T1000 (cell line): ENCODE results near the gene SPACA7.

Source experiments
- DNase-seq: peaks from one replicate; lab custom pipeline; 2025; ENCODE audit warnings: mixed read lengths; lab: John Stamatoyannopoulos, UW

Gene SPACA7

DNA sequence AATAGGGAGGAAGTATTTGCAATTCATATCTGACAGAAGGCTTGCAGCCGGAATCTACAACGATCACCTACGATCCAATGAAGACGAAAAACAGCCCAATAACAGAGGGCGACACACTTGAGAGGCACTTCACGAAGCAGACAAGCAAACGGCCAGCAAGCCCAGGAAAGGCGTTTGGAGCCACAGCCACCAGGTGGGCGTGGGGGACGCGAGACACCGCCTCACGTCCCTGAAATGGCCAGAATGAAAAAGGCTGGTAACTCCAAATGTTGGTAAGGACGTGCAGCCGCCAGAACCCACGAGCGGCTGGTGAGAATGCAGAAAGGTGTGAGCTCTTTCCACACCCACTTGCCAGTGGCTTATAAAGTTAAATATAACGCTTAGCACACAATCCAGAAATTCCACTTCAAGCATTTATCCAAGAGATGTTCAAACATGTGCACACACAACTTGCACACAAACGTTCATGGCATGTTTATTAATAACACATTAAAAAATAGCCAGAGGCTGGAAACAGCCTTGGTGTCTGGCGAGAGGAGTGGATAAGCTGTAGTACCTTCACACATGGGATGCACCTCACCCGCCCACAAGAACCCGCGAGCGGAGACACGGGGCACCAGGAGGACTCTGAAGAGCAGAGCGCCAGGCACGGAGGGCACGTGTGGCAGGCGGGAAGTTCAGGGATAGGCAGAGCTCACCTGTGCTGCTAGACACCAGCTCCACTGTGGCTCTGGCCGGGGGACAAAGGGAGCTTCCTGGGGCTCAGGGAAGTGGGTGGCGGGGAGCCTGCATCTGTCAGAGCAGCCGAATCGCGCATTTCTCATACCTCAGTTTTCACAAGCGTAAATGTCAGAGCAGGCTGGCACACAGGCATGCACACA is 89.3 kb downstream of the SPACA7 start:
- no peak for DNase-seq

GRCh38 chr13:112466132-112467058 is 90.2 kb downstream of the SPACA7 start:
- no peak for DNase-seq

DNA sequence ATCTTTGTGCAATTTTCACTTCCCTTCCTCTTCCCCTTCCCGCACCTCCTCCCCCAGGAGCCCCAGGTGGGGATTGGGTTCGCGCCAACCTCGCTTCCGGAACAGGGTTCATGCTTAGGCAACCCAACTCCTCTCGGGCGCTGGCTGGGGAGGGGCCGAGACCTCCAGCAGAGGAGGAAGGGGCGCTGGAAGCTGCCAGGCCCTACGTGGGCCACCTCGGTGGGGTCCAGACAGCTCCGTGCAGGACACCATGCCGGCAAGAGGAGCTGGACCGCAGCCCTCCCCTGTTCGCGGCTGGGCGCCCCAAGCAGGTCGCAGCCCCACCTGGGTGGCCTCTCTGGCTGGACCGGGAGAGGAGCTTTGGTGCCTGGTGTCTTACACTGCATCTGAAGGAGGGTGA is 91.1 kb downstream of the SPACA7 start:
- DNase-seq = no peak

DNA sequence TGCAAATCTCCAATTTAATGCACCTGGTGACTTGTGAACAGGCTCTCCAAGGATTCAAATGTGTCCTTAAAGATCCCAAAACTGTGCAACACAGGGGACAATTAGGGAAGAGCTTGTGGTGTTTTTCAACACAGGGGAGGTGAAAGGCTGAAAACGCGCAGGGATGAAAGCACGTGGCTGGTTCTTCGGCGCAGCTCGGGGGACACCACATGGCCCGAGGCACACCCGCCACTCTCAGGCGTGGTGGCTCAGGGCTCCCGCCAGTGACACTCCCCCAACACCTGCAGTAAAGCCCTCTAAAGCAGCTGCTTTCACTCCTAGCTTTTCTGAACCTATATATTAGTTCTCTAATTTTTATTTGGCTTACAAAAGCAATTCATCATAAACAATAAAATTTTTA is 91.9 kb downstream of the SPACA7 start:
- no peak for DNase-seq

DNA sequence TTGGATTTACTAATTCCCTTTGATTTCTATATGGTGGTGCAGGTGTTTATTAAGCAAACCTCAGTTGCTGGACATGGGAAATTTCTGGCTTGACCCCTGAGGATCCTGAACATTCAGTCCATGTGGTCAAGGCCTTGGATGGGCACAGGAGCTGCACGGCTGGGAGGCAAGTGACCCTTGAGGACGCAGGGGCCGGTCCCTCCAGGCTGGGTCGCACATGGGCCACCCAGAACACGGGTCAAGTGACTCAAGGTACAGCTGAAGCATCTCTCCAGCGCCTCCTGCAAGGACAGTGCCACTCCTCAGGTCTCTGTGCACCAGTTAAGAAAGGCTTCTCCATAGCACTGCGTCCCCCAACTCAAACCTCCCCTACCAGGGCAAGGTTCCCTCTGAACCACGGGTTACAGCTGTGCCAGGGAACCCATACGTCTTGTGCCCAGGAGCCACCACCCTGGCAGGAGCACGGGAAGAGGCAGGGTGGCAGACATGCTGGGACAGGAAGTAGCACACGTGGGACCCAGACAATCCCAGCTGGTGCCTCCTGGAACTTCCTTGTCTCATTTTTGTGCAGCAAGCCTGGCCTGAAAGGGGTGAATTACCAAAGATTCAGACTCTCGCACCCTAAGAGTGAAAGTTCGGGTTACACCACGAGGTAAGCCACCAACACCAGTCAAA is 93.1 kb downstream of the SPACA7 start:
- DNase-seq = no peak

- DNase-seq = no peak
Observed at GRCh38 chr13:112473818-112474217, 97.7 kb downstream of the SPACA7 start.

GRCh38 chr13:112474869-112475268 is 98.7 kb downstream of the SPACA7 start:
- DNase-seq = no peak

GRCh38 chr13:112475889-112476288 is 99.7 kb downstream of the SPACA7 start:
- no peak for DNase-seq

DNA sequence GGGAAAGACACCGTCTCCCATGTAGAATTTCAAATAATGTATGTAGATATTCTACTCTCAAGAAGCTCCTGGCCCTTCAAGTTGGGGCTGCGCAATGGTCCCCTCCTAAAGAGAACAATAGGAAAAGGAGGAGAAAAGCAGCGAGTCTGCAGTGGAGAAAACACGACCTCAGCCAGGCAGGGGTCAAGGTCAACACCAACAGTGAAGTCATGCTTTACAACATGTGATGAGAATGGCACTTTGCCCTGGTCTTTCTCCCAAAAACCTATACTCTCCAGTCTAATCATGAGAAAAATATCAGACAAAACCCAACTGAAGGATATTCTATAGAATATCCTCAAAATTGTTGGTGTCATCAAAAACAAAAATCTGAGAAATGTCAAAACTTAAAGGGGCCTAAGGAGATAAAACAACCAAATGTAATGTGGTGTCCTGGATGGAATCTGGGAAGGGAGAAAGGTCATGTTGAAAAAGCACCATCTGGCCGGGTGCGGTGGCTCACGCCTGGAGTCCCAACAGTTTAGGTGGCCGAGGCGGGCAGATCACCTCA is 101.0 kb downstream of the SPACA7 start:
- no peak for DNase-seq

GRCh38 chr13:112479389-112479788 is 103.2 kb downstream of the SPACA7 start:
- no peak for DNase-seq

DNA sequence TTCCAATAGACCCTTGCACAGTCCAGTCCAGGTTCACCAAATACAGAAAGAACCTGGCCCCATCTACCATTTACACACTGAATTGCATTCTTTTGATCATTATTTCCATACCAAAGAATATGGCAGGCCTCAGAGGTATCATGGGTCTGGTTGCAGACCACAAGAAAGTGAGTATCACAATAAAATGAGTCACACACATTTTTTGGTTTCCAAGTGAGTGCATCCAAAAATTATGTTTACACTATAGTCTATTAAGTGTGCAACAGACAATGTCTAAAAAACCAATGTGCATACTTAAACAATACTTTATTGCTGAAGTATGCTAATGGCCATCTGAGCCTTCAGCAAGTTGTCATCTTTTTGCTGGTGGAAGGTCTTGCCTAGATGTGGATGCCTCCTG is 105.3 kb downstream of the SPACA7 start:
- no peak for DNase-seq

GRCh38 chr13:112483299-112483698 is 107.1 kb downstream of the SPACA7 start:
- no peak for DNase-seq
